Naive thymus-derived CD4-positive, alpha-beta T cell (primary cell): ENCODE measurements around the gene AMBP. TPM values are rescaled to one million over a fixed set of nuclear protein-coding genes. Genes with fewer than 3 reads are reported as not detected.
A peak's percentile ranks its signal among the peaks of the same experiment; 100 is the strongest.

ENCODE experiments used
- ATAC-seq: fragments of 150-1000 bp; cut with Tn5 transposase; 2 replicates; pipeline ENCODE4 v1.10.0; 2021; ENCODE audit warnings: mild to moderate bottlenecking, moderate library complexity
- CTCF ChIA-PET: fragments of 350-600 bp; sonication (Branson Sonifier 250); formaldehyde crosslinking; loops from one replicate; lab custom pipeline; 2021; ENCODE audit warnings: antibody characterized with exemption; lab: Charles Lee
- POLR2A ChIA-PET: fragments of 350-600 bp; sonication (Branson Sonifier 250); formaldehyde crosslinking; loops from one replicate; lab custom pipeline; 2021; ENCODE audit warnings: antibody characterized with exemption, inconsistent platforms; lab: Charles Lee
- DNase-seq, 9 donors: peaks; one replicate each; pipeline versions ENCODE4 v3.0.0 to v3.0.0-alpha.2; 2020 to 2022; ENCODE audit warnings: mixed read lengths in 1 of 9
- H3K27ac ChIP-seq: one replicate; pipeline ENCODE4 v1.7.0; 2013; ENCODE audit warnings: mild to moderate bottlenecking, low read depth, low read length, moderate library complexity
- H3K27me3 ChIP-seq, 2 donors: one replicate each; pipeline ENCODE4 v1.7.0; 2013; ENCODE audit warnings: low read length in 2 of 2, mild to moderate bottlenecking in 2 of 2, moderate library complexity in 2 of 2; ENCODE audit not compliant: control insufficient read depth in 2 of 2, insufficient read depth in 2 of 2
- H3K36me3 ChIP-seq, 3 experiments: 1 replicate in 2 of 3; 2 replicates in 1 of 3; pipeline ENCODE4 v1.7.0; 2013; ENCODE audit warnings: low read length in 3 of 3, mild to moderate bottlenecking in 3 of 3, moderate library complexity in 1 of 3; ENCODE audit not compliant: insufficient read depth in 3 of 3, control insufficient read depth in 2 of 3
- H3K4me1 ChIP-seq, 2 donors: one replicate each; pipeline ENCODE4 v1.7.0; 2013; ENCODE audit warnings: low read length in 2 of 2, mild to moderate bottlenecking in 2 of 2, moderate library complexity in 1 of 2; ENCODE audit not compliant: control insufficient read depth in 2 of 2, insufficient read depth in 2 of 2
- H3K4me3 ChIP-seq: 2 replicates; pipeline ENCODE4 v1.7.0; 2013; ENCODE audit warnings: mild to moderate bottlenecking, low read length
- H3K9me3 ChIP-seq, 3 experiments: 1 replicate in 2 of 3; 2 replicates in 1 of 3; pipeline ENCODE4 v1.7.0; 2013; ENCODE audit warnings: low read length in 3 of 3; ENCODE audit not compliant: control insufficient read depth in 2 of 3
- H3K27ac Mint-ChIP-seq, 9 donors: one replicate each; pipeline ENCODE4 v1.8.0; 2020 to 2022; ENCODE audit warnings: mixed read lengths in 9 of 9, mild to moderate bottlenecking in 8 of 9, moderate library complexity in 5 of 9, inconsistent platforms in 2 of 9
- H3K27me3 Mint-ChIP-seq, 5 donors: one replicate each; pipeline ENCODE4 v1.8.0; 2021 to 2022; ENCODE audit warnings: mixed read lengths in 5 of 5, mild to moderate bottlenecking in 1 of 5
- H3K36me3 Mint-ChIP-seq, 5 donors: one replicate each; pipeline ENCODE4 v1.8.0; 2020 to 2022; ENCODE audit warnings: mixed read lengths in 5 of 5, mild to moderate bottlenecking in 3 of 5, inconsistent platforms in 1 of 5
- H3K4me1 Mint-ChIP-seq, 7 donors: one replicate each; pipeline ENCODE4 v1.8.0; 2020 to 2022; ENCODE audit warnings: mixed read lengths in 7 of 7, mild to moderate bottlenecking in 3 of 7, inconsistent platforms in 1 of 7
- H3K4me3 Mint-ChIP-seq, 10 donors: one replicate each; pipeline ENCODE4 v1.8.0; 2020 to 2022; ENCODE audit warnings: mild to moderate bottlenecking in 10 of 10, mixed read lengths in 10 of 10, moderate library complexity in 6 of 10, inconsistent platforms in 2 of 10
- H3K9me3 Mint-ChIP-seq, 11 donors: one replicate each; pipeline ENCODE4 v1.8.0; 2020 to 2022; ENCODE audit warnings: mixed read lengths in 11 of 11, mild to moderate bottlenecking in 4 of 11, inconsistent platforms in 1 of 11, moderate library complexity in 1 of 11
- intact Hi-C, 2 donors: fragments of 100-400 bp; cut with micrococcal nuclease; formaldehyde crosslinking; loops; one replicate each; pipeline ENCODE4 v1.15.1; 2023
- polyA plus RNA-seq, 2 donors: library from polyadenylated mRNA; unstranded; fragments of 300-500 nt; fragmentation: Illumina TruSeq; gene quantifications; one replicate each; pipeline ENCODE4 v1.2.3, GENCODE V29; 2021
- total RNA-seq, 6 experiments: library from RNA in 5 of 6; stranded (reverse) in 5 of 6; gene quantifications; 1 replicate in 5 of 6; 2 replicates in 1 of 6; pipeline ENCODE4 v1.2.3 and lab custom pipeline; 2021 to 2026

Gene AMBP
- total and polyA plus RNA-seq, 7 experiments from 2014 or later, result not detected

DNA sequence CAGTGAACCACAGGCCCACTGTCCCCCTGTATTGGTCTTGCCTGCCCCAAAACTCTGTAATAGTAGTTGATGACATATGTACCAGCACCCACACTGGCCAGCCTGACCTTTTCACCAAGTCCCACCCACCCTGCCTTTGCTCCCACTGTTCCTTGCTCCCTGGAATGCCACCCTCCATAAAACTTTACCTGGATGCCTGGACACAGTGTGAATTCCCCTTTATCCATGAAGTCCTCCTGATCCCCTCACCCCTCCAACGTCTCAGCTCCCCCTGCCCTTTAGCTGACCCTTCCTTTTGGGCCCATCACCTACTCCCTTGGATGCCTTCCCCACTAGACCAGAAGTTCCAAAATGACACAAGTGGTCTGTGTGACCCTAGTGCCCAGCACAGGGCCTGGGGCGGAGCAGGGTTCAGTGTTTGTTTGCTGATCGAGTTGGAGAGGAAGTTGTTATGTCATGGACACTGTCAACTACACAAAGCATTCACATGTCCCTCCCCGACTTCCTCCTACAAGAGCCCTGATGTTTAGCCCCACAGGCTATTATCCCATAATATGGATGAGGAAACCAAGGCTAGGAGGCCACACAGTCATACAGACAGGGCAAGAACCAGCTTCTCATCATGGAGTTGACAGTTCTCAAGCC is 16.1 kb downstream of the AMBP start:
- Mint-ChIP-seq H3K9me3 (peaks cover 0 to 4% (median 0%) of the 10 kb centered on the region in 11 donors), H3K4me1 (no peaks in the 10 kb centered on the region), H3K27me3 (peaks cover 7 to 32% (median 22%) of the 10 kb centered on the region in 5 donors), H3K36me3 (no peaks in the 10 kb centered on the region), H3K27ac (no peak overlapping the region), H3K4me3 (no peak overlapping the region)
- ChIA-PET POLR2A (no interaction called here), CTCF (no interaction called here)
- no peak overlapping the region for H3K27ac ChIP-seq
- H3K4me3 ChIP-seq, result no peak overlapping the region
- H3K36me3 ChIP-seq, result no peaks in the 10 kb centered on the region
- ATAC-seq (peak; percentile 38), DNase-seq (peak in 1 of 9 donors; percentile 1)
- H3K4me1 ChIP-seq, result no peaks in the 10 kb centered on the region
- intact Hi-C loops, result no loop called here
- no peaks in the 10 kb centered on the region for H3K9me3 ChIP-seq
- peaks cover 0 to 3% of the 10 kb centered on the region in 2 donors for H3K27me3 ChIP-seq

DNA sequence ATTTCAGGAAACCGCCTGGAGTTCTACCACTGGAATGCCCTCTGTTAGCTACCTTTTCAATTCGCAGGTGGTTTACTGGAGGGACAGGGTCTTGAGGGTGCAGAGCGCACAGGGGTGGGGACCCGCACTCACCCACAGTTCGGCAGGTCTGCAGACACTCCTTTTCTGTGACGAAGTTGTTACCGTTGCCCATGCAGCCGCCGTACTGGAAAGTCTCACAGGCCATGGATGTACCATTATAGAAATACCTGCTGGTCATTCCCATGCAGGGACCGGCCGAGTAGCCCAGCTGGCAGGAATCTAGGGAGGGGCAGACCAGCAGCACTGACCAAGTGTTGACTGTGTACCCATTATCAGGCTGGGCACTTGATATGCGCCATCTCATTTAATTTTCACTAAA is 16.8 kb downstream of the AMBP start:
- POLR2A ChIA-PET, result no interaction called here
- DNase-seq (no peak), ATAC-seq (no peak)
- peaks cover 7 to 32% (median 22%) of the 10 kb centered on the region in 5 donors for H3K27me3 Mint-ChIP-seq
- no peaks in the 10 kb centered on the region for H3K4me1 Mint-ChIP-seq
- no peaks in the 10 kb centered on the region for H3K9me3 ChIP-seq
- H3K4me1 ChIP-seq, result no peaks in the 10 kb centered on the region
- H3K4me3 ChIP-seq, result no peak overlapping the region
- CTCF ChIA-PET, result no interaction called here
- H3K36me3 ChIP-seq, result no peaks in the 10 kb centered on the region
- H3K27ac Mint-ChIP-seq, result no peak overlapping the region
- peaks cover 0 to 3% of the 10 kb centered on the region in 2 donors for H3K27me3 ChIP-seq
- H3K9me3 Mint-ChIP-seq, result peaks cover 0 to 4% (median 0%) of the 10 kb centered on the region in 11 donors
- H3K4me3 Mint-ChIP-seq, result no peak overlapping the region
- intact Hi-C loops, result no loop called here
- no peak overlapping the region for H3K27ac ChIP-seq
- H3K36me3 Mint-ChIP-seq, result no peaks in the 10 kb centered on the region

DNA sequence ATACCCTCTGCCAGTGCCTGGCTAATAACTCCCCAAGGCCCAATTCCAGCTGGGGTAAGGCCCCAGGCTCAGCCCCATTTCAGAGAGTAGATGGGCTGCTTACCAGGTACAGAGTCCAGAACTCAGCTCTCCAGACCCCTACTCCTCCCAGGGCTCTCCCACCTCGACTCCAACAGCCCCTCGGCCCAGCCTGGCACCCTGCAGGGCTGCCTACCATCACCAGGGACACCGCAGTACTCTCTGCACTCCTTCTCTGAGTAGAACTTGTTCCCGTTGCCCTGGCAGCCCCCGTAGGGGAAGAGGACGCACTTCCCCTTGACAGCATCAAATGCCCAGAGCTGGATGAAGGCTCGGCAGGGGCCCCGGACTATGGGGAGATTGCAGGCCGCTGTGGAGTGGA is 17.4 kb downstream of the AMBP start:
- no peak overlapping the region for H3K4me3 Mint-ChIP-seq
- intact Hi-C loops, result no loop called here
- DNase-seq, result no peak
- Histone ChIP-seq H3K27me3 (peaks cover 0 to 3% of the 10 kb centered on the region in 2 donors), H3K36me3 (no peaks in the 10 kb centered on the region), H3K4me3 (no peak overlapping the region), H3K9me3 (no peaks in the 10 kb centered on the region), H3K27ac (no peak overlapping the region), H3K4me1 (no peaks in the 10 kb centered on the region)
- H3K4me1 Mint-ChIP-seq, result no peaks in the 10 kb centered on the region
- CTCF ChIA-PET, result no interaction called here
- peaks cover 7 to 32% (median 21%) of the 10 kb centered on the region in 5 donors for H3K27me3 Mint-ChIP-seq
- no peaks in the 10 kb centered on the region for H3K36me3 Mint-ChIP-seq
- H3K9me3 Mint-ChIP-seq, result peaks cover 0 to 4% (median 0%) of the 10 kb centered on the region in 11 donors
- POLR2A ChIA-PET, result no interaction called here
- no peak overlapping the region for H3K27ac Mint-ChIP-seq
- ATAC-seq, result no peak

DNA sequence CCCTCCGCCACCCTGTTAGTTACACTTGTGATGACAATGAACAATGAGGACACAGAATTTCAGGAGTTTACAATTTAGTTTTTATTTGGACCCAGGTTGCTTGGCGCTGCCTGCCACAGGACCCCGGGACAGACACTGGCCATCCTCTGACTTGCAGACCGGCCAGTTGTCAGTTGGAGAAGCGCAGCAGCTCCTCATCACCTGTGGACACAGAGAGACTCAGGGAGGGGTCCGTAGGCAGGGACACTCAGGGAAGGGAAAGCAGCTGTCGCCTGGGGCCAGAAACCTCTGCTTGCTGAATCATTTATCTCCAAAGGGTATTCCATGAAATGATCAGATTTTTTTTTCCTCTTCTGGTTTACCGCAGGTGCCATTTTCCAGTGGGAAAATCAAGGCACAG is 18.0 kb downstream of the AMBP start:
- H3K4me1 Mint-ChIP-seq, result no peaks in the 10 kb centered on the region
- intact Hi-C loops, result no loop called here
- Histone ChIP-seq H3K9me3 (no peaks in the 10 kb centered on the region), H3K4me3 (no peak overlapping the region), H3K36me3 (no peaks in the 10 kb centered on the region), H3K4me1 (no peaks in the 10 kb centered on the region), H3K27me3 (peaks cover 0 to 3% of the 10 kb centered on the region in 2 donors), H3K27ac (no peak overlapping the region)
- DNase-seq, result no peak
- H3K27me3 Mint-ChIP-seq, result peaks cover 7 to 32% (median 14%) of the 10 kb centered on the region in 5 donors
- CTCF ChIA-PET, result no interaction called here
- H3K4me3 Mint-ChIP-seq, result no peak overlapping the region
- POLR2A ChIA-PET, result no interaction called here
- H3K27ac Mint-ChIP-seq, result no peak overlapping the region
- no peak for ATAC-seq
- H3K9me3 Mint-ChIP-seq, result peaks cover 0 to 4% (median 0%) of the 10 kb centered on the region in 11 donors
- H3K36me3 Mint-ChIP-seq, result no peaks in the 10 kb centered on the region

DNA sequence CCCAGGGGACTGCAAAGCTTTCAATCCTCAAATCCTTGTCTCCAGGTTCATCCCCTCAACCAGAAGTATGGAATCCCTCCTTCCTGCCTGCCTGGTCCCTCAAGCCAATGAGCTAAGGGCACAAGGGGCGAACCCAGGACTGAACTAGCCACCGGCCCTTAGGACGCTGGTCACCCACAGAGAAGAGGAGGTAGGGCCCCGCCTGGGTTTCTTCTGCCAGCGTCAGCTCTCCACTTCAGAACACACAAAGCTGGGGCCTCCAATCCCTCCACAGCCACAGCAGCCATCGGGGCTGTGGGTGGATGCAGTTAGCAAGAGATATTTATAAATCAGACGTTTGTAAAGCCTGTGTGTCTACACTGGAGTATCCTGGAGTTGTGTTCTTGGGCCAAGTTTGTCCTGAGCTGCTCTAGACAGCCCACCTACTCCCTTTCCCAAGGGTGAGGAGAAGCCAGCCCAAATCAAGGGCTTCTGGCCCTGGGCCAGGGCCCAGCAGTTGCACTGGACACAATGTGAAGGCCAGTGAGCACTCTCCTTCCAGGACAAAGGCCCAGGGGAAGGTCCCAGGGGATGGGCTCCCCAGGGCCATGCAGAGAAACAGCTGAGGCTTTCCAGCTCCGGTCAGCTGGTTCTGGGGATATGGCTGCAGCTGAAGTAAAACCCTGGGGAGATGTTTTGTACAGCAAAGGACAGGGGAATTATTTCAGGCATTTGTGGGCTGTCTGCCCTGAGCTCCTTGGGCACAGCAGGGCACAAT is 18.9 kb downstream of the AMBP start:
- CTCF ChIA-PET, result no interaction called here

DNA sequence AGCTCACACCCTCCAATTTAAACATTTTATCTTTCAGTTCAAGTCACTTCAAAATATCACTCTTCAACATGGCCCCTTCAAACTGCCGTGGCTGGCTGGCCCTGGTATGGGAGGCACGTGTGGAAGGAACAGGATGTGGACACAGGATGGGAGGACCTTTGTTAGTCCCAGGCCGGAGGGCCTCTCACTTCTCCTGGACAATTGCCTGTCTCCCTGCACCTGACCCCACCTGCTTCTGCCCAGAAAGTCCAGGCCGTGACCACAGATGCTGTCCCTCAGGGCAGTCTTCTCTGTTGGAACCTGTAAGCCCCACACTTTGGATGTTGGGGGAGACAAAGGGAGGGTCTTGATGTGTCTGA is 19.4 kb downstream of the AMBP start:
- Histone ChIP-seq H3K9me3 (no peaks in the 10 kb centered on the region), H3K4me3 (no peak overlapping the region), H3K36me3 (no peaks in the 10 kb centered on the region), H3K27me3 (peaks cover 0 to 3% of the 10 kb centered on the region in 2 donors), H3K4me1 (no peaks in the 10 kb centered on the region), H3K27ac (no peak overlapping the region)
- Mint-ChIP-seq H3K36me3 (no peaks in the 10 kb centered on the region), H3K9me3 (peaks cover 0 to 4% (median 0%) of the 10 kb centered on the region in 11 donors), H3K4me3 (no peak overlapping the region), H3K27ac (no peak overlapping the region), H3K4me1 (no peaks in the 10 kb centered on the region), H3K27me3 (peaks cover 7 to 29% (median 11%) of the 10 kb centered on the region in 5 donors)
- ChIA-PET CTCF (no interaction called here), POLR2A (no interaction called here)
- DNase-seq (no peak), ATAC-seq (no peak)
- intact Hi-C loops, result no loop called here

More for the DNA sequence above, 18.9 kb downstream of the AMBP start:
- H3K4me1 Mint-ChIP-seq, result no peaks in the 10 kb centered on the region
- H3K36me3 ChIP-seq, result no peaks in the 10 kb centered on the region
- H3K36me3 Mint-ChIP-seq, result no peaks in the 10 kb centered on the region
- H3K9me3 ChIP-seq, result no peaks in the 10 kb centered on the region
- no peak for DNase-seq
- intact Hi-C loops, result no loop called here
- peaks cover 0 to 3% of the 10 kb centered on the region in 2 donors for H3K27me3 ChIP-seq
- H3K4me1 ChIP-seq, result no peaks in the 10 kb centered on the region
- ATAC-seq, result no peak
- POLR2A ChIA-PET, result no interaction called here
- H3K4me3 Mint-ChIP-seq, result no peak overlapping the region
- H3K27me3 Mint-ChIP-seq, result peaks cover 7 to 32% (median 14%) of the 10 kb centered on the region in 5 donors
- no peak overlapping the region for H3K4me3 ChIP-seq
- H3K27ac ChIP-seq, result no peak overlapping the region
- H3K9me3 Mint-ChIP-seq, result peaks cover 0 to 4% (median 0%) of the 10 kb centered on the region in 11 donors
- H3K27ac Mint-ChIP-seq, result no peak overlapping the region
